ENCODE data around the gene KYAT1. TPM values are rescaled to one million over a fixed set of nuclear protein-coding genes. Genes with fewer than 3 reads are reported as not detected.

The KYAT1 gene
- total and polyA plus RNA-seq, 12 donors = 8.9 to 20.3 (median 11.1) TPM

DNA sequence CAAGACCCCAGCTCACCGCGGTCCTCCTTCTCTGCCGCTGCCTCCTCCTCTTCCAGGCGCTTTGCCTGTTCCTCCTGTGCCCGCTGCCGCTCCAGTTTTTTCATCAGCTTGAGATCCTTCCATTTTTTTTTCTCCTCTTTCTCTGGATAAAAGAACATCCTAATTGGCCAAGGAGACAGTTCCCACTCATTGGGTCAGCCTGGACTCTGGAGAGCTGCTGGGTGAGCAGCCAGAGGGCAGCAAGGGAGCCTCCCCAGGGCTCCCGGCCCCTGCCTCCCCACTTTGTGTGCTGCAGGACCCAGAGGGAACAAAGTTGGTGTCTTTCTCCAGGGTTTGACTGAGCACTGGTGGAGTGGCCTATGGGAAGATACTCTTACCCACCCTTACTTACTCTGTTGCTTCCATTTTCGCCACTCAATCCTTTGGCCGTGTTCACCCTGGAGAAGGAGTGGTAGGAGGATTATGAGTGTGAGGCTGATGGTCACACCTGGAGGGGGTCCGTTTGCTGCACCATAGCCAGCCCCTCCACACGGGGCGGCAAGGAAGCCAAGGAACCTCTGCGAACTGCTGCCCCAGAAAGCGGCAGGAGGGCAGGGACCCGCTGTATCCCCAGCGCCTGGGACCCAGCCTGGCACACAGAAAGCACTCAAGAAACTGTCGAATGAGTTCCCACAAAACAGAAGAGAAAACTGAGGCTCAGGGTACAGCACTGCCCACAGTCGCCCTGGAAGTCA, 52.9 kb downstream of the KYAT1 start:
- no peak for DNase-seq
- no peaks in the 10 kb centered on the region for H3K9me3 ChIP-seq
- no peaks in the 10 kb centered on the region for H3K27me3 ChIP-seq
- 33 to 35% methylated on average over 18 of the region's 18 CpGs for WGBS, 2 donors
- H3K4me1 ChIP-seq = peaks cover 5 to 25% (median 15%) of the 10 kb centered on the region in 9 donors
- H3K36me3 ChIP-seq = peaks cover 0 to 56% (median 20%) of the 10 kb centered on the region in 9 donors
- H3K4me3 ChIP-seq = peak overlapping the region; percentile 75 to 100 (median 90)
- TF ChIP-seq CTCF (IDR thresholded peaks at IDR 0.05) = no peak
- intact Hi-C loops (cut with DNase I) = no loop called here
- peak overlapping the region in 9 of 10 donors; percentile 77 to 90 (median 82) for H3K27ac ChIP-seq
- peak in 1 of 8 donors; percentile 1 for ATAC-seq

DNA sequence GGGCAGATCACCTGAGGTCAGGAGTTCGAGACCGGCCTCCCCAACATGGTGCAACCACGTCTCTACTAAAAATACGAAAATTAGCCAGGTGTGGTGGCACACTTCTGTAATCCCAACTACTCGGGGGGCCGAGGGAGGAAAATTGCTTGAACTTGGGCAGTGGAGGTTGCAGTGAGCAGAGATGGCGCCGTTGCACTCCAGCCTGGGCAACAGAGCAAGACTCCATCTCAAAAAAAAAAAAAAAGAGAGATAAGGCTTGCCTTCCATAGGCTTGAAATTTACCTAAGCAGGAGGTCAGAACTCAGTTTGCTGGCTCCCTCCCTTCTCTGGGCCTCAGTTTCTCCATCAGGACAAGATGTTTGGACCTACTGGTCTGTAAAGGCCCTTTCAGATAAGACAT, 53.5 kb downstream of the KYAT1 start:
- ATAC-seq (no peak), DNase-seq (no peak)
- Histone ChIP-seq H3K4me1 (peaks cover 5 to 25% (median 15%) of the 10 kb centered on the region in 9 donors), H3K36me3 (peaks cover 0 to 58% (median 20%) of the 10 kb centered on the region in 9 donors), H3K27ac (no peak overlapping the region), H3K9me3 (no peaks in the 10 kb centered on the region), H3K27me3 (no peaks in the 10 kb centered on the region), H3K4me3 (peak overlapping the region in 2 of 10 donors; percentile 93 to 99)
- intact Hi-C loops (cut with DNase I) = no loop called here
- 92 to 93% methylated on average over 8 of the region's 8 CpGs for WGBS, 2 donors
- TF ChIP-seq CTCF (IDR thresholded peaks at IDR 0.05) = no peak

GRCh38 chr9:128825923-128826700, 55.6 kb downstream of the KYAT1 start:
- intact Hi-C loops (cut with DNase I) = no loop called here
- DNase-seq (no peak), ATAC-seq (no peak)
- Histone ChIP-seq H3K36me3 (peaks cover 0 to 75% (median 20%) of the 10 kb centered on the region in 9 donors), H3K9me3 (no peaks in the 10 kb centered on the region), H3K27ac (no peak overlapping the region), H3K4me3 (no peak overlapping the region), H3K27me3 (no peaks in the 10 kb centered on the region), H3K4me1 (peaks cover 5 to 25% (median 15%) of the 10 kb centered on the region in 9 donors)
- no peak for TF ChIP-seq CTCF (IDR thresholded peaks at IDR 0.05)
- WGBS, 2 donors = 94 to 96% methylated on average over 22 of the region's 22 CpGs

GRCh38 chr9:128824911-128825310, 56.8 kb downstream of the KYAT1 start:
- 84 to 87% methylated on average over 7 of the region's 7 CpGs for WGBS, 2 donors
- DNase-seq = no peak
- no peak for TF ChIP-seq CTCF (IDR thresholded peaks at IDR 0.05)

More at GRCh38 chr9:128824911-128825310, 56.8 kb downstream of the KYAT1 start:
- Histone ChIP-seq H3K4me3 (no peak overlapping the region), H3K27me3 (no peaks in the 10 kb centered on the region), H3K27ac (no peak overlapping the region), H3K36me3 (peaks cover 0 to 77% (median 20%) of the 10 kb centered on the region in 9 donors), H3K4me1 (peaks cover 9 to 29% (median 19%) of the 10 kb centered on the region in 9 donors), H3K9me3 (no peaks in the 10 kb centered on the region)
- intact Hi-C loops (cut with DNase I) = no loop called here
- ATAC-seq = no peak
